ENCODE results near the gene IL6R.
"Not testable (repeated sequence)": the region's sequence is repeated elsewhere in the genome, so short reads cannot be mapped to it uniquely, and the experiment has no call there.

The IL6R gene

DNA sequence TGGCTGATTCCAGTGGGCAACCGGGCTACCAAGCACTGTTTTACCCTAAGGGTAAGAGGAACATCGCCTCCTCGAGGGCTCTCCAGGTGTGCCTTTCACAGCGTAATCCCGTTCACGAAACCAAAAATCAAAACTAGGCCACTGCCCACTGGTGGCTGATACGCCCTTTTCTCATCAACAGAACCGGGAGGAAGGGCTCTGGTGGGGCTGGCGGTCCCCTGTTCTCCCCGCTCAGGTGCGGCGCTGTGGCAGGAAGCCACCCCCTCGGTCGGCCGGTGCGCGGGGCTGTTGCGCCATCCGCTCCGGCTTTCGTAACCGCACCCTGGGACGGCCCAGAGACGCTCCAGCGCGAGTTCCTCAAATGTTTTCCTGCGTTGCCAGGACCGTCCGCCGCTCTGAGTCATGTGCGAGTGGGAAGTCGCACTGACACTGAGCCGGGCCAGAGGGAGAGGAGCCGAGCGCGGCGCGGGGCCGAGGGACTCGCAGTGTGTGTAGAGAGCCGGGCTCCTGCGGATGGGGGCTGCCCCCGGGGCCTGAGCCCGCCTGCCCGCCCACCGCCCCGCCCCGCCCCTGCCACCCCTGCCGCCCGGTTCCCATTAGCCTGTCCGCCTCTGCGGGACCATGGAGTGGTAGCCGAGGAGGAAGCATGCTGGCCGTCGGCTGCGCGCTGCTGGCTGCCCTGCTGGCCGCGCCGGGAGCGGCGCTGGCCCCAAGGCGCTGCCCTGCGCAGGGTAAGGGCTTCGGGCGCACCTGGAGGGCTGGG, at the start of gene IL6R:
TSS of gene IL6R (plus strand) at position 360 of the 763 bp plus-strand sequence. CDS start at position 647, 287 bp downstream.
- DNase-seq, result peak; percentile 36 to 90 (median 72)
- intact Hi-C loops (cut with DNase I), result no loop called here

DNA sequence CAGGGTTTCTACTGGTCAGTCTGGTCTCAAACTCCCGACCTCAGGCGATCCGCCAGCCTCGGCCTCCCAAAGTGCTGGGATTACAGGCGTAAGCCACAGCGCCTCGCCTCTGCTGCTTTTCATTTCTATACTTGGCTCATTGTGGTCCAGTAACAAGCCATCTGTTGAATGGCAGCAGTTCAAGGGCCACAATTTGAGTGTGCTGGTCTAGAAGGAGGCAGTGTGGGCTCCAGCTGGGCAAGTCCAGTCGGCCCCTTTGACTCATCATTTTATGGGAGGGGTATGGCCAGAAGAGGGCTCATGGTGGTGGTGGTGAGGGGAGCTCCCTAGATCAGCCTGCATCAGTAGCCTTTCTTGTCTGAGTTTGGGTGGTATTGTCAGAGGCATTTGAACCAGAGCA, 46.6 kb upstream of the IL6R start:
- DNase-seq, result no peak
- intact Hi-C loops (cut with DNase I), result no loop called here

DNA sequence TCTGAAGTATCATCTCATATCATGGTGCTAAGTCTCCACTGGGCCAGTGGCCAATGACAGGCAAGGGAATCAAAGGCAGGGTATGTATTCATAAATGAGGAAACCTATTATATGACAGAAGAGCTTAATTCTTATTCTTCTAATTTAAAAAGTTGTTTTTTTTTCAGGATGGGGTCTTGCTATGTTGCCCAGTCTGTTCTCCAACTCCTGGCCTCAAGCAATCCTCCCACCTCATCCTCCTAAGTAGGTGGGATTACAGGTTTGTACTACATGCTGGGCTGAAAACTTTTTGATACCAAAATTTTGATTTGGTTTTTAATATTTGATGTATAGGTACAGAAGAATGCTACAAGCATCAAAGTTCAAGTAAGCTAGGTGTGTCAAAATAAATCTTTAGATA, 44.9 kb upstream of the IL6R start:
- DNase-seq, result no peak
- intact Hi-C loops (cut with DNase I), result no loop called here

DNA sequence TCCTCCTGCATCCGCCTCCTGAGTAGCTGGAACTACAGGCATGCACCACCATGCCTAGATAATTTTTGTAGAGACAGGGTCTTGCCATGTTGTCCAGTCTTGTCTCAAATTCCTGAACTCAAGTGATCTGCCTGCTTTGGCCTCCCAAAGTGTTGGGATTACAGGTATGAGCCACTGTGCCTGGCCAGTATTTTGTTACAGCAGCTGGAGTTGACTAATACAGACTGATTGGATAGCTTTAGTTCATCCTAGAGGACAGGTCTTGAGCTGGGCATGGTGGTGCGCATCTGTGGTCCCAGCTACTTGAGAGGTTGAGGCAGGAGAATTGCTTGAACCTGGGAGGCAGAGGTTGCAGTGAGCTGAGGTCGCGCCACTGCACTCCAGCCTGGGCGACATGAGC, 44.3 kb upstream of the IL6R start:
- intact Hi-C loops (cut with DNase I); DNase-seq: not testable (repeated sequence)

DNA sequence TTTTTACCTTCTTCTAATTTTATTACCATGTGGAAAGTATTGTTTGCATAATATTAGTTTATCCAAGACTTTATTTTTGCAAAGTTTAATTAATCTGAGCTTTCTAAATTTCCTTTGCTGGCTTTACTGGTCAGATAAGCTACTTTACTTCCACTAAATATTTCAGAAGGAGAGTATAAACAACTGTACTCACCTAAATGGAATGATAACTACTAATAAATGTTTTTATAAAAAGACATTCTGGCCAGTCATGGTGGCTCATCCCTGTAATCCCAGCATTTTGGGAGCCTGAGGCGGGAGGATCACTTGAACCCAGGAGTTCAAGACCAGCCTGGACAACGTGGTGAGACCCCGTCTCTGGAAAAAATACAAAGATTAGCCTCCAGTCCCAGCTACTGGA, 43.8 kb upstream of the IL6R start:
- no peak for DNase-seq
- intact Hi-C loops (cut with DNase I), result no loop called here

DNA sequence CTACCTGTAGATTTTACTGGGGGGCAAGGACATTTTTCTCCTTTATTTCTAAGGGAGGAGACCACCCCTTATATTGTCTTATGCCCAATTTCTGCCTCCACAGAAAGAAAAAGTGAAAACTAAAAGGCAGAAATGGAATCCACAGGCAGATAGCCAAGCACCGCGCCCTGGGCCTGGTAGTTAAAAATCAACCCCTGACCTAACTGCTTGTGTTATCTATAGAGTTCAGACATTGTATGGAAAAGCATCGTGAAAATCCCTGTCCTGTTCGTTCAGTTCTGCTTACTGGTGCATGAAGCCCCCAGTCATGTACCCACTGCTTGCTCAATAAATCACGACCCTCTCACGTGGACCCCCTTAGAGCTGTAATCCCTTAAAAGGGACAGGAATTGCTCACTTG, 33.7 kb upstream of the IL6R start:
- no peak for DNase-seq
- intact Hi-C loops (cut with DNase I), result no loop called here

DNA sequence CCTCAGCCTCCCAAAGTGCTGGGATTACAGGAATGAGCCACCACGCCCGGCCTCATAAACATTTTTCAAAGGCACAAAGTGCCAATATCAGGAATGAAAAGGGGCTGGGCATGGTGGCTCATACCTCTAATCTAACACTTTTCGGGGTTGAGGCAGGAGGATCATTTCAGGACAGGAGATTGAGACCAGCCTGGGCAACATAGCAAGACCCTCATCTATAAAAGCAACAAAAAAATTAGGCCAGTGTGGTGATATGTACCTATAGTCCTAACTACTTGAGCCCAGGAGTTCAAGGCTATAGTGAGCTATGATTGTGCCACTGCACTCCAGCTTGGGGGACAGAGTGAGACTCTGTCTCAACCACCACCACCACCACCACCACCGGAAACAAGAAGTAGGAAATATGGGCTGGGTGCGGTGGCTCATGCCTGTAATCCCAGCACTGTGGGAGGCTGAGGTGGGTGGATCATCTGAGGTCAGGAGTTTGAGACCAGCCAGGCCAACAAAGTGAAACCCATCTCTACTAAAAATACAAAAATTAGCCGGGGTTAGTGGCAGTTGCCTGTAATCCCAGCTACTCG, 31.3 kb upstream of the IL6R start:
- intact Hi-C loops (cut with DNase I); DNase-seq: not testable (repeated sequence)

DNA sequence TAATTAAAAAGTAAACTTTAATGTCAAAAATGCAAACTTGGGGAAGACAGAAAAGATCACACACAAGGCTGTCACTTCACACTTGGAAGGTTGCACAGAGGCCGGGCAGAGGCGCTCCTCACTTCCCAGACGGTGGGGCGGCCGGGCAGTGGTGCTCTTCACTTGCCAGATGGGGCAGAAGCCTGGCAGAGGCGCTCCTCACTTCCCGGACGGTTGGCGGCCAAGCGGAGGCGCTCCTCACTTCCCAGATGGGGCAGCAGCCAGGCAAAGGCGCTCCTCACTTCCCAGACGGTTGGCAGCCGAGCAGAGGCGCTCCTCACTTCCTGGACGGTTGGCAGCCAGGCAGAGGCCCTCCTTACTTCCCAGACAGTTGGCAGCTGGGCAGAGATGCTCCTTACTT, 25.8 kb upstream of the IL6R start:
- DNase-seq, result no peak
- intact Hi-C loops (cut with DNase I), result no loop called here

DNA sequence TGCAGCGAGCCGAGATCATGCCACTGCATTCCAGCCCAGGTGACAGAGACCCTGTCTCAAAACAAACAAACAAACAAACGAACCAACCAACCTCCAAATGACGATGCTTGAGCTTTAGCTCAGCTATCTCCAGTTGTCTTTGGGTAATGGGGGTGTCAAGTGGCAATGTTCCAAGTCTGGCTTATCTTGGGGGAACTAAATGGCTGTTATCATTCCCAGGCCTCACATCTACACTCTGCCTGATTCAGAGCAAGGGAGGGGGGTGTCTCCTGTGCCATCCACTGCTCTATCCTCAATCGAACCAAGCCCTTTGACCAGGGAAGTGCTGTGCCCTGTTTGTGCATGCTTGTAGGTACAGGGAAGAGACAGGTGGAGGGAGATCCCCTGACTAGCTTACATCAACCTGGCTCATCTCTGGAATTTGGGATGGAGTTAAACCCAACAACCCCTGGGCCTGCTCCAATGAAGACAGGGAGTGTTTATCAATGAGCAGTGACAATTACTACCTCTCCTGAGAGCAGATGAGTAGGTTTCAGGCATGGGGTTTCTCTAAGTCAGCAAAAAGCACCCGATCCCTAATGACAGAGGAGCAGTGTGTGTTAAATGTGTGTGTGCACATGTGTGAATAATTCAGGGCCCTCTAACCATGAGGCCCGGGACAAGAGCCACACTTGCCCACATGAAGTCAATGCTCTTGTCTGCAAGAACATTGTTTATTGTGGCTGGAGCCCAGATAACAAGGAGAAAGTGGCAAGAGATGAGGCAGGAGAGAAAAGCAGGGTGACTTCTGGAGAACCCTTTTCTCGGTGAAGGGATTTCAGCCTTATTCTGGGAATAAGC, 20.3 kb upstream of the IL6R start:
- intact Hi-C loops (cut with DNase I), result no loop called here

DNA sequence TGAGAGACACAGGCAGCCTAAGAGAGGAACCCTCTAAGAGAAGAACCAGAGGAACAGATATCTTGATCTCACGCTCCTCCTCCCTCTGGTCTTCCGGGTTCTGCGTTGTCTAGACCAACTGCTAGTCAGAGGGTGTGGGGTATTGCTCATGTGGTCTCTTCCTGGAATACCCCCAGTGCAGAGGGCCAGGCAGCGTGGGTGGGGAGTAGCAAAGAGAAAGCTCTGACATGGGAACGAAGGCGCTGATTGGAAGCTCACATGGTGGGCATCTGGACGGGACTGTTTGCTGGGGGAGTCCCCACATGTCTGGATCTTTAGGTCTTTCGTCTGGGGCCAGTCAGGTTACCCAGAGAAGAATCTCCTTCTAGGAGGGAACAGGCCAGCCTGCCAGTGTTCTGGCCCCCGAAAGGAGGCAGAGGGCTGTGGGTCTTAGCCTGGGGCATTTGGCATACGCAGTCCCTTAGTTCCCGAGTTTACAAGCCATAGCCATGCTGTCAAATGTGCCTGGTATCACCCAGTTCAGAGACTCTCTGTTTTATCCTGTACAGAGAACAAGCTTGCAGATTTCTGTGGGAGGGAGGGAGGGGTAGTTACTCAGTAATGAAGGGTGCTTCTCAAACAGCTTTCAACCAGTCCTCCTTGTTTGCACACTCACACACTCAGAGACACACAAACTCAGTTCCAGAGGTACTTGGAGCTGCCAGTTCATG, 18.3 kb upstream of the IL6R start:
- intact Hi-C loops (cut with DNase I), result no loop called here
- DNase-seq, result peak in 1 of 42 donors; percentile 19

More for the DNA sequence above, 20.3 kb upstream of the IL6R start:
- no peak for DNase-seq

DNA sequence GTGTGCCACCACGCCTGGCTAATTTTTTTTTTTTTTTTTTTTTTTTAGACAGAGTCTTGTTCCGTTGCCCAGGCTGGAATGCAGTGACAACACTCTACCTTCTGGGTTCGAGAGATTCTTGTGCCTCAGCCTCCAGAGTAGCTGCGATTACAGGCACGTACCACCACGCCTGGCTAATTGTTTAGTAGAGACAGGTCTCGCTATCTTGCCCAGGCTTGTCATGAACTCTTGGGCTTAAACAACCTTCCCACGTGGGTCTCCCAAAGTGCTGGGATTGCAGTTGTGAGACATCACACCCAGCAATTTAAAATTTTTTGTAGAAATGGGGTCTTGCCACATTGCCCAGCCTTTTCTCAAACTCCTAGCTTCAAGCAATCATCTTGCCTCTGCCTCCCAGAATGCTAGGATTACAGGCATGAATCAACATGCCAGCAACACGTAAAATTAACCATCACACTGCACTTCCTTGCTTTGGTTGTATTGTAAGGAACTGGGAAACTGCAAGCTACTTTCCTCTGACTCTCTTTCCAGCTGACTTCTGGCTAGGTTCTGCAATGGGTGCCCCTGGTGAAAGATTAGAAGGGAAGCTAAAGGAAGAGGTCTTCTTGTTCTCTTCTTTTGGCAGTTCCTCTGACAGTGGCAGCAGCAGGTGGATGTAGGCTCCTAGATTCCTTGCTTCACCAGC, 13.9 kb upstream of the IL6R start:
- DNase-seq, result peak in 1 of 42 donors; percentile 21
- intact Hi-C loops (cut with DNase I), result no loop called here

DNA sequence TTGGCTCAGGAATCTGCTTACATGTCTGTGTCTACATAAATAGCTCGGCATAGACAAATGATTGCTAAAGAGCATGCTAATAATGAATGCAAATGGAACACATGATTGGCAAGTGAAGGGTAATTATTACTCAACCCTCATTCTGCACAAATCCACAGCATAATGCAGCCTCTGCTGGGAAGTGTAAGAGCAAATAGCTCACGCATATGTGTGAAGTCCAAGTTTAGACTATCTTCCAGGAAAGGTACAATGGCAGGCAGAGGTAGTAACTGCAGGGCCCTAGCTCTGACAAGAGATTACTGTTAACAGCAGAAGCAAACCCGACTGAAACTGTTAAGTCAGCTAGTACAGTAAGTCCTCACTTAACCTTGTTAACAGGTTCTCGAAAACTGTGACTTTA, 7.0 kb upstream of the IL6R start:
- DNase-seq, result no peak
- intact Hi-C loops (cut with DNase I), result no loop called here

DNA sequence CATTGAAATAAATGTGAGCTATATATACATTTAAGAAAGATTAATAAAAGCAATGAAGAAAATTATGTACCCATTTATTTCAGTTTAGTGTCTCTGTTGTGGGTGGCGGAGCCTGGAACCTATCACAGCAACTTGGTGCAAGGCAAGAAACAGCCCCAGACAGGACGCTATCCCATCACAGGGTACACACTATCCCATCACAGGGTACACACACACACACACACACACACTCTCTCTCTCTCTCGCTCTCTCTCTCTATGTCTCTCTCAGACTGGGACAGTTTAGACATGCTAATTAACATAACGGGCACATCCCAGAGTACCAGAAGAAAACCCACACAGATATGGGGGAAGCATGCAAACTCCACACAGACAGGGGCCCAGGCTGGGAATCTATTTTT, 6.5 kb upstream of the IL6R start:
- no peak for DNase-seq
- intact Hi-C loops (cut with DNase I), result no loop called here

DNA sequence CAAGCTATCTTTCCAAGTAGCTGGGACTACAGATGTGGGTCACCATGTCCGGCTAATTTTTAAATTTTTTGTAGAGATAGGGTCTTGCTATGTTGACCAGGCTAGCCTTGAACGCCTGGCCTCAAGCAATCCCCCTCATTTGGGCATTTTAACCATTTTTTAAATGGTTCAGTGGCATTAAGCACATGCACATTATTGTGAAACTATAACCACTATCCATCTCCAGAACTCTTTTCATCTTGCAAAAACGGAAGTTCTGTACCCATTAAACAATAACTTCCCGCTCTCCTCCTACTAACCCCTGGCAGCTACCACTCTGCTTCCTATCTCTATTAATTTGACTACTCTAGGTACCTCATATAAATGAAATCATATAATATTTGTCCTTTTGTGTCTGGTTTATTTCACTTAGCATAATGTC, 4.8 kb upstream of the IL6R start:
- no peak for DNase-seq
- intact Hi-C loops (cut with DNase I), result no loop called here

DNA sequence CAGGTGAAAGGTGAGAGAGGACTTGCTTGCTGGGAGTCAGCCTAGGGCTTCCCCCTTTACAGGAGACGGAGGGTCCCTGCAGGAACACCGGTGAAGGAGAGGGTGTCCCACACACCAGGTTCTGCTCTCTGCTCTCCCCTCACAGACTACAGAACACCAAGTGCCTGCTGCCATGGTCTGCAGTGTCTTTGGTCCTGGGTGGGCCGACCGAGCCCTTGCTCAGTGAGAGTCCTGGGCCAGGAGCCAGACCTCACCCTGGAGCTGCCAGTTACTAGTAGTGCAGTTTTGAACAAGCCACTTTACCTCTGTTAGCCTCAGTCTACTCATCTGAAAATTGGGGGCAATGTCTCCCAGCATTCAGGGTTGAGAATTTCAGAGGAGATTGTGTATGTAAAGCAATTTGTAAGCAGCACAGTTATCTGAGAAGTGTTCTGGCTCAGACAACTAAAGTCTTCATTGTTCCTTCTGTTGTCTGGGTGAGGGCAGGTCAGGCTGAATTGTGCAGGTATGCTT, 2.7 kb upstream of the IL6R start:
- intact Hi-C loops (cut with DNase I), result no loop called here

DNA sequence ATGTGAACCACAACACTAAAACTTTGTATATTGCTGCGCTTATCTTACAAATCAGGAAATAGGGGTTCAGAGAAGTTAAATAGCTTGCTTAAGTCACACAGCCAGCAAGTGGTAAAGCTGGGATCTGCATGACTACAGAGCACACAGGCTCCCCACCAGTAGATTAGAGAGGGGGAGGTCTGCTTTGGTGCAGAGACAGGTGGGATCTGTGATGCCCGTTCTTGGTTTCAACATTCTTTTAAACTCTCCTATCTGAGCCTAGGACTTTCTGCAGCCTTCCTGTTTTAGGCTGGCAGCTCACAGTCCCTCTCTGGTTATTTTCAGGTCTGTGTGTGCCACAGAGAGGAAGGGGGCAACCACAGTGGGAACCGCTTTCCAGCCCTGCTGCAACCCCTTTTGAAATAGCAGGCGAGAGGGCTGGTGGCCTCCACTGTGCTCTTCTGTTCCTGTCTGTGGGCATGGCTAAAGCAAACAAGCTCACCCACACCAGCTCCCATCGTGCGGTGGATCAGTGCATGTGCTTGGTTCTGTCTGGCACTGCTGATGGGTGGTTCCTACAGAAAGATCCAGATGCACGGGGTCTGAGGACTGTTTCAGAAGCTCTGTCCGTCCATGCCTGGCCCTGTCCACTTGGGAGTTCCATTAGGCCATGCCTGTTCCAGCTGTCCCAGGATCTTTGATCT, 1.7 kb upstream of the IL6R start:
- DNase-seq, result peak in 16 of 42 donors; percentile 20 to 57 (median 30)
- intact Hi-C loops (cut with DNase I), result no loop called here

More for the DNA sequence above, 2.7 kb upstream of the IL6R start:
- no peak for DNase-seq

DNA sequence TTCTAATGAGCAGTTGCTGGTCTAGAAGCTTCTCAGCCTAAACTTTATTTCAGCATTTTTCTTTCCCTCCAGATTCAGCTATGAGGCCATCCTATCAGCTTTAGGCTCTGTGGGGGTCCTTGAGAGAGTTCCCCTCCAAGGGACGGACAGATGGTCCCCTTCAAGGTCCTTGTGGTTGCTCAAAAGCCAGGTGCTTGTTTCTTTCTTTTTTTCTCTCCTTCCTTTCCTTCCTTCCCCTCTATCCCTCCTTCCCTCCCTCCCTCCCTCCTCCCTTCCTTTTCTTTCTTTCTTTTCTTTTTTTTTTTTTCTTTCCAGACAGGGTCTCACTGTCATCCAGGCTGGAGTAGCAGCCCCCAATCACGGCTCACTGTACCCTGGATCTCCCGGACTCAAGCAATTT, 1.2 kb upstream of the IL6R start:
- intact Hi-C loops (cut with DNase I), result no loop called here
- DNase-seq, result no peak

DNA sequence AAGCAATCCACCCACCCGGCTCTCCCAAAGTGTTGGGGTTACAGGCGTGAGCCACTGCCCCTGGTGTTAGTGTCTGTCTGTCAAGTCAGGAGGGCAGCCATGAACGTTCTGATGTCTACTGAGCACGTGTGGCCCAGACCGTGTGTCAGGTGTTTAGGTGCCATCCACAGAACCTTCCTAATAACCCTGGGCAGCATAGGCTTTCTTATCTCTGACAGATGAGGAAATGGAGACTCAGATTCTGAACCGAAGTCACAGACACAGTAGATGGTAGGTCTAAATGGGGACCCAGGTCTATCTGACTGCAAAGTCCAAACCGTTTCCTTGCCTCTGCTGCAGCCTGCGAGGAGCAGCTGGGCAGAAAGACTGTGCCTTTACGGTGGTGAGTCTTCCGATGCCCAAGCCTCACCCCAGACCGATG, 622 bp upstream of the IL6R start:
- intact Hi-C loops (cut with DNase I), result no loop called here
- no peak for DNase-seq
